WI38 (cell line): ENCODE measurements around the gene SPTBN4.
A peak's percentile ranks its signal among the peaks of the same experiment; 100 is the strongest.

ENCODE experiments used
- H3K4me3 ChIP-seq: 2 replicates; pipeline ENCODE4 v1.5.1; 2011; ENCODE audit warnings: low read depth, mild to moderate bottlenecking, control low read depth, low read length
- TF ChIP-seq, protein P1 (sequence below): IDR thresholded peaks from 2 replicates; pipeline ENCODE4 v1.5.1; 2012; ENCODE audit warnings: low read depth, mild to moderate bottlenecking, control low read depth, low read length

The SPTBN4 gene

DNA sequence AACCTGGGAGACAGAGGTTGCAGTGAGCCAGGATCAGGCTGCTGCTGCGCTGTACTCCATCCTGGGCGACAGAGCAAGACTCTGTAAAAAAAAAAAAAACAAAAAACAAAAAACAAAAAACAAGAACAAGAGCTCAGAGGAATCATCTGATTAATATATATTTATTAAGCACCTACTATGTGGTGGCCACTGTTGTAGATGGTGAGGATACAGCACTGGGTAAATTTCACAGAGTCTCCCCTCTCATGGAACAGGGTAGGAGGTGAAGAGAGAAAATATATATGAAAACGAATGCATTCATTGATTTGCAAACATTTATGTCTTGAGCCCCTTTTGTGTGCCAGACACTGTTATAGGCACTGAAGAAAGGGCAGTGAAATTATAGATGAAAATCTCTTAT is 35.1 kb upstream of the SPTBN4 start:
- TF ChIP-seq, protein P1, sequence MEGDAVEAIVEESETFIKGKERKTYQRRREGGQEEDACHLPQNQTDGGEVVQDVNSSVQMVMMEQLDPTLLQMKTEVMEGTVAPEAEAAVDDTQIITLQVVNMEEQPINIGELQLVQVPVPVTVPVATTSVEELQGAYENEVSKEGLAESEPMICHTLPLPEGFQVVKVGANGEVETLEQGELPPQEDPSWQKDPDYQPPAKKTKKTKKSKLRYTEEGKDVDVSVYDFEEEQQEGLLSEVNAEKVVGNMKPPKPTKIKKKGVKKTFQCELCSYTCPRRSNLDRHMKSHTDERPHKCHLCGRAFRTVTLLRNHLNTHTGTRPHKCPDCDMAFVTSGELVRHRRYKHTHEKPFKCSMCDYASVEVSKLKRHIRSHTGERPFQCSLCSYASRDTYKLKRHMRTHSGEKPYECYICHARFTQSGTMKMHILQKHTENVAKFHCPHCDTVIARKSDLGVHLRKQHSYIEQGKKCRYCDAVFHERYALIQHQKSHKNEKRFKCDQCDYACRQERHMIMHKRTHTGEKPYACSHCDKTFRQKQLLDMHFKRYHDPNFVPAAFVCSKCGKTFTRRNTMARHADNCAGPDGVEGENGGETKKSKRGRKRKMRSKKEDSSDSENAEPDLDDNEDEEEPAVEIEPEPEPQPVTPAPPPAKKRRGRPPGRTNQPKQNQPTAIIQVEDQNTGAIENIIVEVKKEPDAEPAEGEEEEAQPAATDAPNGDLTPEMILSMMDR, result no peak
- no peak overlapping the region for H3K4me3 ChIP-seq

- peak overlapping the region; percentile 58 for H3K4me3 ChIP-seq
Observed at GRCh38 chr19:40432760-40433159, 34.0 kb upstream of the SPTBN4 start.

DNA sequence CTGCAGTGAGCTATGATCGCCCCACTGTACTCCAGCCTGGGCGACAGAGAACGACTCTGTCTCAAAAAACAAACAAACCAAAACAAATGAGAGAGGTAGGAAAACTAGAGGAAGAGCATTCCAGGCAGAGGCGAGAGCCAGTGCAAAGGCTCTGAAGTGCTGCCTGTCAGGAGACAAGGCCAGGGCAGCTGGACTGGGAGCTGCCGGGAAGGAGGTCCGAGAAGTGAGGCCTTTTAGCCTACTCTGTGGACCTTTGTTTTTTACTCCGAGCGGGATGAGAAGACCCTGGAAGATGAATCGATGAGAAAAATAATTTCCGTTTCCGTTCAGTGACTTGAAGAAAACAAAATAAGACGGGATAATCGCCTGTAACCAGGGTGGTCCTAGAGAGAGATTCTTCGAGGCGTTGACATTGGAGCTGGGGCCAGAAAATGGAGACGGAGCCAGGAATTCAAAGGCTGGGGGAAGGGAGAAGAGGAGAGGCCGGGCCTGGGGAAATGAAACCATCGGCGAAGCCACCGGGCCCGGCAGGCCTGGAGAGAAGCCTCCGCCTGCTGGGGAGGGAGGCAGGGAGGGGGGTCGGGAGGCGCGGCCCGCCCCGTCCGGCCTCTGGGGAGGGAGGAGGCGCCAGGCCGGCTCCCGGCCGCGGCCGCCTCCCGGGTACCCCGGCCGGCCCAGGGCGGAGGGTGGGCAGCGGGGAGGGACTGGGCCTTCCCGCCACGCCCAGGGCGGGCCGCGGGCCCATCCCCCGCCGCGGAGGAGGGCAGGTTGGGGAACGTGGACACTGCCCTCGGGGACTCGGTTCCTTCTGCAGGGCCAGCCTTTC is 33.2 kb upstream of the SPTBN4 start:
- peak overlapping the region; percentile 58 for H3K4me3 ChIP-seq
- TF ChIP-seq, protein P1, result no peak

- no peak overlapping the region for H3K4me3 ChIP-seq
- TF ChIP-seq, protein P1, result no peak
Observed at GRCh38 chr19:40438284-40438683, 28.5 kb upstream of the SPTBN4 start.

GRCh38 chr19:40441719-40442253 is 25.0 kb upstream of the SPTBN4 start:
- H3K4me3 ChIP-seq, result peak overlapping the region; percentile 100
- TF ChIP-seq, protein P1, result no peak

DNA sequence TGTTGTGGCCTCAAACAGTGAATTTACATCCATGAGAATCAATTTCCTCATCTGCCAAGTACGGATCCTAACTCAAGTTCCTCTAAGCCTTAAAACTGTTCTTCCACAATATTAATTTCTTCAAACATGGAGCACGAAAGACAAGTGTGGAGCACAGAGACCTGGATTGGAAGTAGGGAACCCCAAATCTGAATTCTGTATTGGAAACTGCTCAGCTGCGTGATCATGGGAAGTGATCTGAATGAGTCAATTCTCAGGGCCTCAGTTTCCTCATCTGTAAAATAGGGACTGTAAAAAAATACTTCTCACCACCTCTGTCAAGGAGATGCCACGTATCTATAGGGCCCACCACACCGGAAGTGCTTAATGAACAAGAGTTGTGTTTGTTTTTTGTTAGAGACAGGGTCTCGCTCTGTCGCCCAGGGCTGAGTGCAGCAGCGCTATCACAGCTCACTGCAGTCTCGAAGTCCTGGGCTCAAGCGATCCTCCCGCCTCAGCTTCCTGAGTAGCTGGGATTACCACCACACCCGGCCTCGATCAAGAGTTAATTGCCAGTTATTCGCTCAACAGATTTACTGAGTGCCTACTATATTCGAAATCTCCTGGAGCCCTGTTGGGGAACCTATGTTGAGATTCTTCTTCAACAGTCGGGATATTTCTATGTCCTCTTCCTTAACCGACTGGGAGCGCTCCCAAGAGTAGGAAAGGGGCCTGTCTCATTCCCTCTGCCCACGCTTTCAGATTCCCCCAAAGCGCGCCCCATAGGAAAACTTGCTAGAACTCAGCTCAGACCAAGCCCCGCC is 24.3 kb upstream of the SPTBN4 start:
- TF ChIP-seq, protein P1, result no peak
- H3K4me3 ChIP-seq, result peak overlapping the region; percentile 100

DNA sequence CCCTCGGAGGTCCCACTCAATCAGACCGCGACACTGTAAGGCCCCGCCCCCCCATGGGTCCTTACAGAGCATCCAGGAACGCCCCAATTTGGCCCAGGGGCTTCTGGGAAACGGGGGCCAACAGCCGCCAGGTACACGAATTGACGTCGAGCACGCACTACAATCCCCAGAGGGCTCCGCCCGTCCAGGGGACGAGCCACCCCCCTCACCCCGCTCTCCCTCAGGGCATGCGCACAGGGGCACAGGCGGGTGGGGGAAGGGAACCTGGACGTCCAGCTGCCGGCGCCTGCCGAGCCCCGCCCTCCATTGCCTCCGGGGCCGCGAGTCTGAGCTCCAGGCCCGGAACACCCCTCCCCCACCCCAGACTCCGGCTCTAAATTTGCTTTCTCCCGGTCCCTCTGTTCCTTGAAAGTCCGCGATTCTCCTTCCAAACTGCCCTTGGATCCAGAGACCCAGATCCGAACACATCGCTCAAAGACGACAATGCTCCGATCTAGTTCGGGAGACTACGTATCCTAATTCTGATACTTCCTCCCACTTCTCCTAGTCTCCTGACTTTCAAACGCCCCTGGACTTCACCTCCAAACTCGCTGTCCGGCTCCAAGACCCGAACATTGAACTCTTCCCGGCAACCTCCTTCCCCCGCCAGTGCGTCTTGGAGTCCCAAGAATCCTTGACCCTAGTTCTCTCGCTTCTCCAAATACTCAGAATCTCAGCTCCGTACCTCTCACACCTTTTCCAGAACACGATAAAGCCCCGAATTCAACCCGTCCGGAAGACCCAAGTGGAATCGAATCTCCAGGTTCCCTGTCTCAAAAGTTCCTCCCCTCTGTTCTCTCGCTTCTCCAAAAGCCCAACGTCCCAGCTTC is 23.4 kb upstream of the SPTBN4 start:
- TF ChIP-seq, protein P1, result no peak
- H3K4me3 ChIP-seq, result peak overlapping the region; percentile 100
